DMS114 treated with DMSO at 0.1 percent for 48 hours (cell line): ENCODE data around the gene EPHA6.
"Not testable (repeated sequence)": the region's sequence is repeated elsewhere in the genome, so short reads cannot be mapped to it uniquely, and the experiment has no call there.

ENCODE experiments used
- DNase-seq: peaks from one replicate; lab custom pipeline; 2025; ENCODE audit not compliant: unreplicated experiment; lab: John Stamatoyannopoulos, UW

Gene EPHA6

DNA sequence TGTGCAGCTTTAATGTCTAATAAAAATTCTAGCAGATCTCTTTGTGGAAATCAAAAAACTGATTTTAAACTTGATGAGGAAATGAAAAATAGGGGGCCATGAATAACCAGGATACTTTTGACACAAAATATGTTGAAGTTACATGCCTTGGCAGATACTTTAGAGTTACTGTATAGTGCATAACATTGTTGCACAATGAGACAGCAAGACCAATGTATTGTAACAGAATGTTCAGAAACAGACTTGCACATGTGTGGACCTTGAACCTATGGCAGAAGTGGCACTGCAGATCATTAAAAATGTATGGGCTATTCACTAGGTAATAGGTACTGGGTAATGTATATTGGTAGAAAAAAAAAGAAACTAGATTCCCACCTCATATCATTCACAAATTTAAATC is 607.2 kb downstream of the EPHA6 start:
- no peak for DNase-seq

DNA sequence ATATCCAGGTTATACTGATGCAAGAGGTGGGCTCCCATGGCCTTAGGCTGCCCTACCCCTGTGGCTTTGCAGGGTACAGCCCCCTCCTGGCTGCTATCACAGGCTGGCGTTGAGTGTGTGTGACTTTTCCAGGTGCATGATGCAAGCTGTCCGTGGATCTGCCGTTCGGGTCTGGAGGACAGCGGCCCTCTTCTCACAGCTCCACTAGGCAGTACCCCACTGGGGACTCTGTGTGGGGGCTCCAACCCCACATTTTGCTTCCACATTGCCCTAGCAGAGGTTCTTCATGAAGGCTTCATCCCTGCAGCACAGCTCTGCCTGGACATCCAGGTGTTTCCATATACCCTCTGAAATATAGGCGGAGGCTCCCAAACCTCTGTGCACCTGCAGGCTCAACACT is 610.6 kb downstream of the EPHA6 start:
- DNase-seq = no peak

DNA sequence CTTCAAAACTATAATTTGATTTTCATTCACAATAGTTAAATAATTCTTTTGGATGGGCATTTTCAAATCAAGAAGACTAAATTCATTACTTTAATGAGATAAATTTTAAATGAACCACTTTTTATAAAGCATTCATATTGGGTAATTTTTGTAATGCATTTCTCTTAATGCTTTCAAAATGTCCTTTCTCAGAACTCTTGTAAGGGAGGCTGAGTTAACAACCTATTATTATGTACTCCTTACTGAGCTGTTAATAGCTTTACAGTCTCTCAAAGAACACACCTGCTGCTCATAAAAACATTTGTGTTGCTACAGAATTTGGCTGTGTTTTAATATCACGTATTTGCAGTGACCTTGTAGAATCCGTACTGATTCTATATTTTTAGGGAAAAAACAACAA is 616.2 kb downstream of the EPHA6 start:
- DNase-seq = no peak

DNA sequence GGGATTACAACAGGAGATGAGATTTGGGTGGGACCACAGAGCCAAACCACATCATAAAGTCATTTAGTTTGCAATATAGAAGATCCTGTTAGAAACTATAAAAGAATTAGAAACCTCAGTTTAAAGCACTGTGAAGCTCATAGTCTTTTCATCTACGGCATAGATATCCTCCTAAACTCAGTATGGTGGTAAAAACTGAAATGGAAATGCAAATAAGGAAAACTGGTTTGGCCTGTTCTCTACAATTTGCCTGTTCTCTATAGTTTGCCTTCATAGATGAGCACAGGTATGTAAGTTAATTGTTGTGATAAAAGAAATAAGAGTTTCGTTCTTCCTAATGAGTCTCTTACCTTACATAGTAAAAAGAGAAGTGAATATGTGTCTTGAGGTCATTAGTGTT is 618.5 kb downstream of the EPHA6 start:
- DNase-seq = no peak

DNA sequence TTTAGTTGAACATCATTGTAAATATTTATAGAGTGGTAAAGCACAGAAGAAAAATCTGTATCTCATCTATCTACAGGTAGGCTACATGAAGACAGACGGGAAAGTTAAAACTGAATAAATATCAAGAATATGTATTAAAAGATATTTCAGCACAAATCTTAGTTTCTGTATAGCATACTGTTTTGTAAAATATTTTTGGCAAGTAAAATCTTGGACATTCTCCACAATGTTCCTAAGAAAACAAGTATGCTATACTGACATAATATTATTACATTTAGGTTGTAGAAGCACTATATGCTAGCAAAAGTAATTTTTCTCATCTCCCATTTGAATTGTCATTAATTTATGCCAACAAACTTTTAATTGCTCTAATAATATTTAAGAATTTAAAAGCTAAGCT is 623.7 kb downstream of the EPHA6 start:
- no peak for DNase-seq

DNA sequence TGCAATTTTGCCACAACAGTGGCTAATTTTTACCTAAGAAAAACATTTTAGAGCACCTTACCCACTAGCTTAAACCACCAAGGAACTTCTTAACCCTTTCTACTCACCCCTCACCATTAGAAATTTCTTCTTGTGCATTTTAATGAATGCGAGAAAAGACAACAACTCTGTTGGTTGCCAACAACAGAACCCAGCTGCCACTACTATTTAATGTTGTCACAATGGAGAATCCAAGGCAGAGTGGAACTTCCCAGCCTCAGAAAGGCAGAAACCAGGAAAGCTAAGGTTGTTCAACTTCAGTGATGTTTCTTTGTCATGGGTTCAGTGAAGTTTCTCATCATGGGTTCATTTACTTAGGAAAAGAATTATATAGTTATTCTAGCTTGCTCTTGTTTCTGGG is 625.0 kb downstream of the EPHA6 start:
- no peak for DNase-seq

DNA sequence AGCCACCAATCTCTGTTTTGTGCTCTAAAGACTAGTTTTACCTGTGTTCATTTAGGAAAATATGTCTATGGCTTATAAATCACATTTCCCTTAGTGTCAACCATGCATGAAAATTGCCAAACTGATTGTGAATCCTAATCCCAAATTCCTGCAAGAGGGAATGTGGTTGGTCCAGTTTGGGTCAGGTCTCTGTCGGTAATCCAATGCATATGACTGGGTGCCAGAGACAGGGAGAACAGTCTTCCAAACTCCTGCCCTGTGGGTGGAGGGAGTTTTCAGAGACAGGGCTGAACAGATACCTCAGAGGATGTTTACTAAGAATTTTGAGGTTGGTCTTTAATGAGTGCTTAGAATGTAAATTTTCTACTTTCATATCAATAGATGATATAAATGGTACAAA is 649.6 kb downstream of the EPHA6 start:
- no peak for DNase-seq

DNA sequence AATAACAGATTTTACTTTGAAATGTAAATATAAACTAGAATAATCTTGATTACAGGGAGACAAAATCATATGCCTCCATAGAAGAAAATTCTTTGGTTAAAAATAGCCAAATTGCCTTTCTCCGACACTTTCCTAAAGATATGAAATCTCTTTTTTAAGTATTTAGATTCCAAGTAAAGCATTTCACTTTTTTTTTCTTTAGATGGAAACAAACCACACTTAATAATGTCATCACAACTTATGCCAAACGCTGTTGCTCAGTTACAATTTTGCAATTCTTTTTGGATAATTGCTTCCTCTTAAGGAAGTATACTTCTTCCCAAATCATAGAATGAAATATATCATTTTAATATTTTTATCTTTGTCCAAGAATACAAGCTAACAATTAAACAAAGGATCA is 656.1 kb downstream of the EPHA6 start:
- no peak for DNase-seq

DNA sequence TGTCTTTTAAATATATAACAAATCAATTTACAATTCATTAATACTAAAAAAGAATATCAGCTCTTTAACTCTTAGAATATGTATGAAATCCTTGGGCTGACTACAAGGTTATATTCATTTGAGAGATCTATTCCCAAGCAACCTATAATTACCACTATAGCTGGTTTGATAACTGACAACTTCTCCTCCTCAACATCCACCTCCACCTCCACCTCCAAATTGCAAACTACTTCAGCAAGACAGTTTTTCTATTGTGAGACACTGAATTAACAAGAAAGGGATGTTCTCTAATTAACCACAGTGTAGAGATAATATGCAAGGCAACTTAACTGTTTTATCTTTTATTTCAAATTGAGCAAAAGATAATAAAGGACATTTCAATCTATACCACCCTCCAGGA is 665.3 kb downstream of the EPHA6 start:
- DNase-seq = no peak

DNA sequence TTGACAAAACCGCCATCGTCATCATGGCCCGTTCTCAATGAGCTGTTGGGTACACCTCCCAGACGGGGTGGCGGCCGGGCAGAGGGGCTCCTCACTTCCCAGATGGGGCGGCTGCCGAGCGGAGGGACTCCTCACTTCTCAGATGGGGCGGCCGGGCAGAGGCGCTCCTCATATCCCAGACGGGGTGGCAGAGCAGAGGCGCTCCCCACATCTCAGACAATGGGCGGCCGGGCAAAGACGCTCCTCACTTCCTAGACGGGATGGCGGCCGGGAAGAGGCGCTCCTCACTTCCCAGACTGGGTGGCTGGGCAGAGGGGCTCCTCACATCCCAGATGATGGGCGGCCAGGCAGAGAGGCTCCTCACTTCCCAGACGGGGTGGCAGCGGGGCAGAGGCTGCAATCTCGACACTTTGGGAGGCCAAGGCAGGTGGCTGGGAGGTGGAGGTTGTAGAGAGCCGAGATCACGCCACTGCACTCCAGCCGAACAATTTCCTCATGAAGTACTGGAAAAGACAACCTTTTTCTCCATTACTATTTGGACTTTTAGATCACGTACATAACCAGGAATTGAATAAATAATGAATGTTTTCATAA is 666.4 kb downstream of the EPHA6 start:
- DNase-seq = not testable (repeated sequence)

DNA sequence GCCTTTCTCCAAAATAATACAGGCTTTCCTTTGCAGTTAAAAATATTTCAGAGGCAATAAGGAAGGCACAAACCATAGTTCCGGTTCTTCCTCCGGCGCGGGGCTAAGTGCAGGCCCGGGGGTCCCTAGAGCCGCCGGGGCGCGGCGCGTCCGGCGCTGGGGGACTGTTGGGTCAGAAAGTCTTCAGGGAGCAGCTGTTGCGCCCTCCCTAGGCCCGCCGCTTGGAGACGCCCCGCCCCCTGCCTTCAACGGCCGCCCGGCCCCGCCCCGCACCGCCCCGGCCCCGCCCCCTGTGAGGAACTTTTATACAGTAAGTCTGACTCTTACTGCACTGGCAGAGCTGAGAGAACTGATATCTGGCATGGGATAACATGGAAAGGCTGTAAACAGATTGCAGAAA is 667.0 kb downstream of the EPHA6 start:
- DNase-seq = no peak

DNA sequence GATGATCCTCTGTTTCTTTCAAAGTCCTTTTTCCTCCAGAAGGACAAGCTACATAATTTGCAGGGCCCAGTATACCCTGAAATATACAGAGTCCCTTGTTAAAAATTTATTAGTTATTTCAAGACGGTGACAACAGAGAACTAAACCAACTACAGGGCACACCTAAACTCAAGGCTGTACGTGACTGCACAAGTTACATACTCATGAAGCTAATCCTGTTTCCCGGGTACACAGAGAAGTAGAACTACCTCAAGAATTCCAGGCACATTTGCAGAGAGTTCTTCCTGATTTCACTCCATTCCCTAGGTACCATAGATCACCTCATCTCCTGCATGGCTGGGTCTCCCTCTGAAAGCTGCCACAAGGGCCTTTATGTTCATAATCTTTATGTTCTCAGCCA is 670.8 kb downstream of the EPHA6 start:
- no peak for DNase-seq

DNA sequence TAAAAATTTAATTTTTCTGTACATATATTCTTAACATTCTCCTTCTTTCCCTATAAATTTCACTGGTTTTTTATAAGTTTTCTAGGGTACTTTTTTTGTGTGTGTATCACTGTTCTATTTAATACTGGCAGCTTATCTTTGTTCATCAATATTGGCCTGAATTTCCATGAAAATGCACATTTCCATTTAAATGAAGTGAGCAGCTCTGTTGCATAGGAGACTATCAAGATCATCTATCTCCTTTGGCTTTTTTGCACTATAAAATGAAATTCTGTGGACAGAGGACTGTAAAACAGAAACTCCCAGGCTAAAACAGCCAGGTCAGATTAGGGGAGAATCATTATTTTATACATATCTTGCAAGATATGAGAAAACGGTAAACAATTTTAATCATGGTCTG is 673.2 kb downstream of the EPHA6 start:
- DNase-seq = no peak

DNA sequence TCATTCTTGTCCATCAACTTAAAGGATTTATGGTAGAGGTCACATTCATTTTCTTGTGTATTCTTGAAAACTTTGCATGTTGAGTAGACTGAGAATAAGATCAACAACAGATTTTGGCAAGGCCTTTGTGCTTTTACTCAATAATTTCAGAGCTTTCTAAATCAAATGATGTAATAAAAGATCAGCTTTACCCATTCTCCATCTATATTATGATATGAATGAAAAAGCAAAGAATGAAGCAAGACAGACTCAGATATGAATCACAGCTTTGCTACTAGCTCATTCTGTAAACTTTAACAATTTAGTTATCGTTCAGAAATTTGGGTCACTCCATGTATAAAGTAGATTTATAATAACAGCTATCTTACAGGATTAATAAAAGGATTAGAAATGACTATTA is 674.3 kb downstream of the EPHA6 start:
- DNase-seq = no peak

DNA sequence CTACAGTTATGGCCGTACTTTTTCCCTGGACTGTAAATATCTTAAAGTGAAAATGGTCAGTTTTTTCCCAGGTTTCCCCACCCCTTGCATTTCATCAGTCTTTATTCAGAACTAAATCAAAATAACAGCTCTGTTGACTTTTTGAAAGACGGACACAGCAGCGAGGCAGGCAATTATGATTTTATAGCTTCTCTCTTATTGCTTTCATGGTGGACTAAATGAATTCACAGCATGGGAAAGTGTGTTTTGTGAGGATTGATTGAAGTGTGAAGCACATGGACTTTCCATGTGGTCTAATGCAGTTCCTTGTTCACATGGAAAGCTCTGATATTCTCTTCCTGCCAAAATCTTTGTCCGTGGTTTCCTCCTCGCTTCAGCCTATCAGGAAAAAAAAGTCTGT is 681.5 kb downstream of the EPHA6 start:
- no peak for DNase-seq

DNA sequence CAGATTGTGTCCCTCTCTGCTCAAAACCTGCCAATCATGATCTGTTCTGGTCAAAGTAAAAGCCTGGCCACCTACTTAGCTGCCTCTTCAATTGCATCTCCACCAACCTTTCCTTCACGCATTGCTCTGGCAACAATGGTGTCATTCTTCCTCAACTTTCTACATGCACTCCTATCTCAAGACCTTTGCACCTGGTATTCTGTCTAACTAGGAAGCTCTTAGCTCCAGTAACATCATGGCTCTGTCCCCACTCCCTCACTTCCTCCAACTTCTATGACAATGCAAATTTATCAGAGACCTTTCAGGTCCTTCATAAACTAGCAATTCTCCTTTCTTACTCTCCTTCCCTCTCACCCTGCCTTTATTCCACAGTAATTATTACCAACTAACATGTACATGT is 682.7 kb downstream of the EPHA6 start:
- no peak for DNase-seq

DNA sequence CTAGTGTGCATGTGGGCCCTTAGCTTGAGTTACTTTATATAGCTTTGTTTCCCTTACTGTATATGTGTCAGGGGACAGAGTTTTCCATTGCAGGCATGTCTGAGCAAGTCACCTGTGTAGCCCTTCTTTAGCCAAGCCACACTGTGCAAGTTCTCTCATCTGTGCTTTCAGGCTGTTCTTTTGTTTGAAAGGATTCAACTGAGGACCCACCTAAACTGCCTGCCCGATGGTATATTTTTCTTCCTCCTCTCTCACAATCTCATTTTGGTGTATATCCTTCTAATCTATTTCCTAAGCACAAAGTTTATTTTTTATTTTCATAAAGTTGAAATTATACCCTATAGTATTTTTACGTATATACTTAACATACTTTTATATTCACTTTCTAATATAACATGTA is 690.1 kb downstream of the EPHA6 start:
- no peak for DNase-seq

DNA sequence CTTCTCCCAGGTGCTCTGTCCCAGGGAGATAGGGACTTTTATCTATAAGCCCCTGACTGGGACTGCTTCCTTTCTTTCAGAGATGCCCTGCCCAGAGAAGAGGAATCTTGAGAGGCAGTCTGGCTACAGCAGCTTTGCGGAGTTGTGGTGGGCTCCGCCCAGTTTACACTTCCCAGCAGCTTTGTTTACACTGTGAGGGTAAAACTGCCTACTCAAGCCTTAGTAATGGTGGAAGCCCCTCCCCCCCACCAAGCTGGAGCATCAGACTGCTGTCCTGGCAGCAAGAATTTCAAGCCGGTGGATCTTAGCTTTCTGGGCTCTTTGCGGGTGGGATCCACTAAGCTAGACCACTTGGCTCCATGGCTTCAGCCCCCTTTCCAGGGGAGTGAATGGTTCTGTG is 696.4 kb downstream of the EPHA6 start:
- no peak for DNase-seq

DNA sequence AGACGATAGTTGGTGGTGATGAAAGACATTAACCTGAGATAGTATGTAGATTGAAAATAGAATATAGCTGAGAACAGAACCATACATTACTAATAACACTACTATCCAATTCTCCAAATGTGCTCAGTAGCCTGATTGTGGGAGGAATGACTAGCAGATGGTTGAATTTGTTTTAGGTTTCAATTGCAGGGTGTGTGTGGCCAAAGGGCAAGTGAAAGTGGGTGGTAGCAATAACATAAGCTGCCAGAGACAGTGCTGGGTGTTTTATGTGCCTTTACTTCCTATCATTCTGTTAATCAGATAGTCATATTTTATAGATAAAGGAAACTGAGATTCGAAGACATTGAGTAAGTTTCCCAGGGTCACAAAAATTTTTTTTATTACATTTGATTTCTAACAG is 700.7 kb downstream of the EPHA6 start:
- no peak for DNase-seq

DNA sequence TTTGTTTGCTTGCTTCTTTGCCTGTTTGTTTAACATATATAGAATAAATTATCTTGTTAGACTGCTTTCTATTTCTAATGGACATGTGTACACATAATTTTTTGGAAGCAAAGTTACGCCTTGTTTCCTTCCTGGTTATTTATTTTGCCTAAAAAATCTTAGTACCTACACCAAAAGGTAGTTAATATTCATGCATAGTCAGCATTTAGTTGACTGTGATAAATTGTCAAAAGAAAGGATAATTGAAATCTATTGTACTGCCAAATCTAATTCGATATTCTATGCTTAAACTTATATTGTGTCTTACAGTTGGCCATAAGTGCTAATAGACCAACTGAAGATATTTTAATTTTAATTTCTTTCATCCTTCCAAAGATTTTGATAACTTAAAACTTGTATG is 716.3 kb downstream of the EPHA6 start:
- no peak for DNase-seq

DNA sequence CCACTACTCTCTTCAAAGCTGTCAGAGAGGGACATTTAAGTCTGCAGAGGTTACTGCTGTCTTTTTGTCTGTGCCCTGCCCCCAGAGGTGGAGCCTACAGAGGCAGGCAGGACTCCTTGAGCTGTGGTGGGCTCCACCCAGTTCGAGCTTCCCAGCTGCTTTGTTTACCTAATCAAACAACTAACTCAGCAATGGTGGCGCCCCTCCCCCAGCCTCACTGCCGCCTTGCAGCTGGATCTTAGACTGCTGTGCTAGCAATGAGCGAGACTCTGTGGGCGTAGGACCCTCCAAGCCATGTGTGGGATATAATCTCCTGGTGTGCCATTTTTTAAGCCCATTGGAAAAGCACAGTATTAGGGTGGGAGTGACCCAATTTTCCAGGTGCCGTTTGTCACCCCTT is 733.2 kb downstream of the EPHA6 start:
- not testable (repeated sequence) for DNase-seq

DNA sequence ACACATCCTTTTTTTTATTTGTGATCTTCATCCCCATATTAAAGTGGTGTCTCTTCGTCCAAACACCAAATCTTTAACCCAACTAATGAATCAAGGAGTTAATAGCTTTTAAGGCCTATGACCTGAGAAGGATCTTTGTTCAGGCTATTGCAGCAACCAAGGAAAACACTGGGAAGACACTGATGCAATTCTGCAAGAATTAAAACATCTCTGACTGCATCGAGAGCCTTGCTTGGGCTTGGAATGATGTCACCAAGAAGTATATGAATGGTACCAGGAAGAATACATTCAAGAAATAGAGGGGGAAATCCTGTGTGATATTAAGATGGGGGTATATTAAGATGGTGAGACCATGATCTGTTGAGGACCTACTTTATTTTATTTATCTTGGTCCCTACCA is 736.0 kb downstream of the EPHA6 start:
- no peak for DNase-seq

DNA sequence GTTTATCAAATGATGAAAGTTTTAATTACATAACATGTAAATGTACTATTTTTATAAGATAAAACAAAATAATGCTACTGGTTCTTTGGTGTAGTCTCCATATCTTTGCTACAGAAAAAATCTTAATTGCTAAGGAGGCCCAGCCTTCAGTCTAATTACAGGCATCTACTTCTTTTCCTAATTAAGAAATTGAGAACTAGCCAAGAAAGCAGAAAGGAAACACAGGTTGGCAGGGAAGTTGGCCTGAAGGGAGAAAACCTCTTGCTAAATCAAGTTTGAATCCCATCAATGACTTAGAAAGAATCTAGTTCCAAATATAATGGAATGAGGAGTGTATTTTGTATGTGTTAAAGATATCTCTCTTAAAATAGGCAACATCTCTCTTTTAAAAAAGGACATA is 737.8 kb downstream of the EPHA6 start:
- no peak for DNase-seq

DNA sequence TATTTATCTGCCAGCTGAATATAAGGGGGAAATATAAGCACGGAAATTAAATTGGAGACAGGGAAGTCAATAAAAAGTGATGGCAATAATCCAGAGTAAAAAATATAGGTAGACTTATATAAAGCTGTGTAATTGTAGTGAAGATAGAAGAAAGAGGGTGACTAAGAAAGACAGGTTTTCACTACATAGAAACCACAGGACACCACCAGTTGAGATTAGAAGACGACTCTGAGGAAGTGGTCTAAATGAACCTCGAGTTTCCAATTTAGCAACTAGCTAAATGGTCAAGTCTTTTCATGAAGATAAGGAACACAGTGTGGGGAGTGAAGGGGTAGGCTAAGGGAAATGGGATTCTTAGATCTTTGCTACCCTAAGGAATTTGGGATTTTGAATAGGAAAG is 761.3 kb downstream of the EPHA6 start:
- no peak for DNase-seq
